RPMI7951 (cell line): ENCODE results near the gene TPK1. TPM values are rescaled to one million over a fixed set of nuclear protein-coding genes. Genes with fewer than 3 reads are reported as not detected.

ENCODE experiments used
- DNase-seq: peaks from one replicate; pipeline ENCODE4 v3.0.0-alpha.2; 2012; ENCODE audit warnings: low read depth
- total RNA-seq: library from RNA; depleted of rRNA; stranded (reverse); fragments of >200 nt; shearing (Covaris generic); gene quantifications from 2 replicates; pipeline ENCODE4 v1.2.3, GENCODE V29; 2014

Gene TPK1
- total RNA-seq, 1 experiment from 2014 or later: 2.5 TPM

- no peak for DNase-seq
These were observed 427.7 kb downstream of the TPK1 start for GRCh38 chr7:144408121-144408520.

- no peak for DNase-seq
These were observed 428.5 kb downstream of the TPK1 start for GRCh38 chr7:144407266-144407931.

- no peak for DNase-seq
These were observed 430.9 kb downstream of the TPK1 start for GRCh38 chr7:144404946-144405345.

GRCh38 chr7:144403649-144404061, 432.2 kb downstream of the TPK1 start, which contains the start of gene NOBOX:
TSS of gene NOBOX (minus strand) at chr7:144403693.
- no peak for DNase-seq

- DNase-seq: no peak
These were observed 432.8 kb downstream of the TPK1 start for GRCh38 chr7:144403102-144403501.
